IMR-90 (cell line): Measurements from ENCODE around the gene CCDC51. TPM values are rescaled to one million over a fixed set of nuclear protein-coding genes. Genes with fewer than 3 reads are reported as not detected.

Experiments used
- ATAC-seq: fragments of 200-7000 bp; cut with Tn5 transposase; 2 replicates; pipeline ENCODE4 v1.9.1; 2020; ENCODE audit warnings: low read depth, mild to moderate bottlenecking, moderate library complexity
- BruUV-seq: library from RNA; stranded (reverse); fragments of 400-500 nt; replicated peaks from 2 replicates; lab custom pipeline; 2021; lab: Mats Ljungman, UMichigan
- CTCF ChIA-PET: fragments of 300-600 bp; formaldehyde crosslinking; extraction: SDS; loops from one replicate; lab custom pipeline; 2021; ENCODE audit warnings: antibody characterized with exemption; lab: Yijun Ruan, JAX
- POLR2A ChIA-PET: fragments of 300-600 bp; sonication (Branson Sonifier 250); formaldehyde crosslinking; loops from one replicate; lab custom pipeline; 2022; ENCODE audit warnings: antibody characterized with exemption; ENCODE audit not compliant: unreplicated experiment; lab: Charles Lee
- DNase-seq: peaks from one replicate; pipeline ENCODE4 v3.0.0; 2013
- H2AFZ ChIP-seq: replicated peaks from 2 replicates; pipeline ENCODE3; 2013; ENCODE audit warnings: low read length, mild to moderate bottlenecking; ENCODE audit not compliant: poor library complexity
- H2AK5ac ChIP-seq: 2 replicates; pipeline ENCODE4 v1.6.1; 2013; ENCODE audit warnings: low read depth, low read length, inconsistent platforms
- H2AK9ac ChIP-seq: replicated peaks from 2 replicates; pipeline ENCODE3; 2013; ENCODE audit warnings: mild to moderate bottlenecking, low read depth, low read length, moderate library complexity; ENCODE audit not compliant: poor library complexity
- H2BK120ac ChIP-seq: 2 replicates; pipeline ENCODE4 v1.6.1; 2013; ENCODE audit warnings: low read depth, low read length, inconsistent platforms
- H2BK15ac ChIP-seq: 3 replicates; pipeline ENCODE4 v1.6.1; 2013; ENCODE audit warnings: low read depth, low read length, inconsistent platforms
- H2BK20ac ChIP-seq: 2 replicates; pipeline ENCODE4 v1.6.1; 2013; ENCODE audit warnings: low read depth, mild to moderate bottlenecking, inconsistent platforms, low read length, moderate library complexity
- H2BK5ac ChIP-seq: 2 replicates; pipeline ENCODE4 v1.6.1; 2013; ENCODE audit warnings: mild to moderate bottlenecking, low read depth, low read length, inconsistent platforms; ENCODE audit not compliant: poor library complexity, severe bottlenecking
- H3K14ac ChIP-seq: replicated peaks from 2 replicates; pipeline ENCODE4 v1.6.1; 2013; ENCODE audit warnings: low read depth, low read length, inconsistent platforms
- H3K18ac ChIP-seq: 2 replicates; pipeline ENCODE4 v1.6.1; 2013; ENCODE audit warnings: low read depth, low read length, control low read depth
- H3K23ac ChIP-seq: 2 replicates; pipeline ENCODE4 v1.6.1; 2013; ENCODE audit warnings: low read depth, low read length, inconsistent platforms
- H3K27ac ChIP-seq: 2 replicates; pipeline ENCODE4 v1.5.1; 2013; ENCODE audit warnings: mild to moderate bottlenecking, control low read depth, low read length; ENCODE audit not compliant: insufficient read depth
- H3K27me3 ChIP-seq: 2 replicates; pipeline ENCODE4 v1.6.1; 2013; ENCODE audit warnings: low read length; ENCODE audit not compliant: control insufficient read depth, insufficient read depth
- H3K36me3 ChIP-seq: 2 replicates; pipeline ENCODE4 v1.6.1; 2013; ENCODE audit warnings: low read length, mixed read lengths; ENCODE audit not compliant: control insufficient read depth, insufficient read depth
- H3K4ac ChIP-seq: 2 replicates; pipeline ENCODE4 v1.6.1; 2013; ENCODE audit warnings: low read depth, low read length, inconsistent platforms
- H3K4me1 ChIP-seq: 2 replicates; pipeline ENCODE4 v1.6.1; 2013; ENCODE audit warnings: low read length, mixed read lengths; ENCODE audit not compliant: control insufficient read depth, insufficient read depth
- H3K4me2 ChIP-seq: 2 replicates; pipeline ENCODE4 v1.6.1; 2013; ENCODE audit warnings: low read depth, mild to moderate bottlenecking, control low read depth, low read length, moderate library complexity
- H3K4me3 ChIP-seq: 2 replicates; pipeline ENCODE4 v1.5.1; 2013; ENCODE audit warnings: low read depth, mild to moderate bottlenecking, control low read depth, low read length, moderate library complexity; ENCODE audit not compliant: insufficient read depth
- H3K56ac ChIP-seq: 2 replicates; pipeline ENCODE4 v1.6.1; 2013; ENCODE audit warnings: low read length, inconsistent platforms; ENCODE audit not compliant: insufficient read depth; ENCODE audit errors: extremely low read depth
- H3K79me1 ChIP-seq, 2 experiments: 2 replicates each; pipeline ENCODE4 v1.6.1; 2013; ENCODE audit warnings: low read length in 2 of 2, inconsistent platforms in 1 of 2, low read depth in 1 of 2
- H3K9ac ChIP-seq: 2 replicates; pipeline ENCODE4 v1.6.1; 2013; ENCODE audit warnings: low read depth, low read length, control low read depth
- H3K9me1 ChIP-seq: 2 replicates; pipeline ENCODE4 v1.6.1; 2013; ENCODE audit warnings: low read length, inconsistent platforms; ENCODE audit not compliant: insufficient read depth
- H3K9me3 ChIP-seq: 2 replicates; pipeline ENCODE4 v1.6.1; 2013; ENCODE audit warnings: low read length; ENCODE audit not compliant: control insufficient read depth, insufficient read depth
- H4K20me1 ChIP-seq: 2 replicates; pipeline ENCODE4 v1.6.1; 2013; ENCODE audit warnings: low read length, inconsistent platforms; ENCODE audit not compliant: insufficient read depth
- H4K5ac ChIP-seq: 2 replicates; pipeline ENCODE4 v1.6.1; 2013; ENCODE audit warnings: mild to moderate bottlenecking, low read depth, low read length, control low read depth
- H4K8ac ChIP-seq, 2 experiments: 2 replicates each; pipeline ENCODE4 v1.6.1; 2013; ENCODE audit warnings: low read depth in 2 of 2, low read length in 2 of 2, control low read depth in 1 of 2, inconsistent platforms in 1 of 2
- H4K91ac ChIP-seq: 2 replicates; pipeline ENCODE4 v1.6.1; 2013; ENCODE audit warnings: low read depth, low read length, inconsistent platforms; ENCODE audit not compliant: insufficient read depth
- ELK1 ChIP-seq: fragments of 150-350 bp; IDR thresholded peaks from 2 replicates; pipeline ENCODE4 v1.6.1; 2016; ENCODE audit warnings: low read depth, mild to moderate bottlenecking, low read length, moderate library complexity, borderline replicate concordance
- FOS ChIP-seq: fragments of 150-350 bp; IDR thresholded peaks from 2 replicates; pipeline ENCODE4 v1.6.1; 2016; ENCODE audit warnings: low read depth, low read length
- RFX5 ChIP-seq: IDR thresholded peaks from 2 replicates; pipeline ENCODE4 v1.8.0; 2012; ENCODE audit warnings: low read depth, mild to moderate bottlenecking, low read length, moderate library complexity
- USF2 ChIP-seq: fragments of 150-350 bp; IDR thresholded peaks from 2 replicates; pipeline ENCODE4 v1.6.1; 2017; ENCODE audit warnings: mild to moderate bottlenecking, antibody characterized with exemption, low read length, low read depth
- WGBS, 2 experiments: methylation state at CpG; one replicate each; pipeline versions ENCODE4 v1.1.5 to v1.1.7; 2013; ENCODE audit warnings: missing lambda C conversion rate in 2 of 2; ENCODE audit not compliant: insufficient read length in 1 of 2; ENCODE audit errors: extremely low coverage in 2 of 2; 5-methylcytosine and 5-hydroxymethylcytosine counted together
- dilution Hi-C: fragments of 300-500 bp; cut with HindIII; formaldehyde crosslinking; loops from one replicate; pipeline ENCODE4 v1.14.3; 2018; ENCODE audit warnings: low sequenced_read_pairs; ENCODE audit not compliant: unreplicated experiment
- in situ Hi-C: fragments of 300-500 bp; cut with MboI; formaldehyde crosslinking; loops from 3 replicates; pipeline ENCODE4 v1.14.3; 2019; ENCODE audit warnings: low sequenced_read_pairs, inconsistent platforms, mixed read lengths
- intact Hi-C: fragments of 100-400 bp; cut with micrococcal nuclease; formaldehyde crosslinking; loops from 2 replicates; pipeline ENCODE4 v1.10.0; 2022
- polyA plus RNA-seq, 3 experiments: library from polyadenylated mRNA; depleted of rRNA; stranded (reverse); fragments of >200 nt; gene quantifications; 2 replicates each; pipeline ENCODE4 v1.2.3, GENCODE V29; 2012; ENCODE audit warnings: low replicate concordance in 1 of 3
- total RNA-seq: library from RNA; depleted of rRNA; stranded (reverse); fragments of >200 nt; gene quantifications from 2 replicates; pipeline ENCODE4 v1.2.3, GENCODE V29; 2012

CCDC51 gene
- total and polyA plus RNA-seq, 2 of the 4 experiments (the other 2 are of a cell fraction), result 11.0 to 16.1 TPM

- Histone ChIP-seq H2BK5ac (peak overlapping the region; percentile 98), H2AK5ac (peak overlapping the region; percentile 93), H3K27me3 (no peaks in the 10 kb centered on the region), H2BK15ac (no peak overlapping the region), H4K8ac (peak overlapping the region in 1 of 2 experiments; percentile 97; a peak in 1 of 4 replicates), H3K9me3 (no peaks in the 10 kb centered on the region), H3K4me1 (peaks cover 22% of the 10 kb centered on the region), H3K9me1 (peaks cover 8% of the 10 kb centered on the region; the same call in 1 of the 2 replicates), H3K9ac (no peak overlapping the region), H4K91ac (peak overlapping the region; percentile 21; the same call in 1 of the 2 replicates), H2BK120ac (no peak overlapping the region), H4K20me1 (no peaks in the 10 kb centered on the region; the same call in 1 of the 2 replicates), H3K79me1 (peaks cover 2 to 59% of the 10 kb centered on the region in 2 experiments; a peak in 3 of 4 replicates), H3K4me3 (no peak overlapping the region), H2AFZ (no peak overlapping the region), H3K4me2 (no peak overlapping the region), H3K23ac (peak overlapping the region; percentile 66), H3K14ac (no peak overlapping the region), H3K18ac (no peak overlapping the region), H2AK9ac (peak overlapping the region; percentile 89), H3K36me3 (peaks cover 34% of the 10 kb centered on the region), H3K56ac (no peak overlapping the region), H3K4ac (peak overlapping the region; percentile 53), H4K5ac (no peak overlapping the region), H3K27ac (peak overlapping the region; percentile 92), H2BK20ac (no peak overlapping the region)
- TF ChIP-seq USF2 (no peak), FOS (no peak), ELK1 (no peak), RFX5 (no peak)
- POLR2A ChIA-PET, result no interaction called here
- no CpG with 5 or more reads among the region's 7 CpGs for WGBS, 2 experiments
- BruUV-seq, result no TSS peak
- intact Hi-C loops, result loop anchor here (5.0 kb wide), 1 partner anchor 220 kb away; the partner anchor contains the start of gene NCKIPSD
- dilution Hi-C loops, result no loop called here
- ATAC-seq, result no peak
- CTCF ChIA-PET, result no interaction called here
- no peak for DNase-seq
- in situ Hi-C loops, result loop anchor here (5.0 to 10.0 kb wide), 2 partner anchors 90 to 197 kb away; partner anchors contain the start of genes CELSR3 and PFKFB4
Measured at GRCh38 chr3:48467473-48468267, 27.8 kb upstream of the CCDC51 start.
